ENCODE data around the gene CENPU. TPM values are rescaled to one million over a fixed set of nuclear protein-coding genes. Genes with fewer than 3 reads are reported as not detected.
"Not testable (repeated sequence)": the region's sequence is repeated elsewhere in the genome, so short reads cannot be mapped to it uniquely, and the experiment has no call there.

CENPU gene
- polyA plus RNA-seq, 1 donor from 2014 or later, result 13.0 TPM

- Histone ChIP-seq H3K9me3 (ENCODE audit: low read length) (no peaks in the 10 kb centered on the region), H3K27me3 (ENCODE audit: insufficient read depth, low read depth, low read length) (no peaks in the 10 kb centered on the region), H3K9ac (ENCODE audit: low read length) (no peak overlapping the region), H4K20me1 (ENCODE audit: insufficient read depth) (no peaks in the 10 kb centered on the region), H3K4me2 (ENCODE audit: low read length) (no peak overlapping the region), H3K36me3 (ENCODE audit: insufficient read depth, low read length) (no peaks in the 10 kb centered on the region), H2AFZ (ENCODE audit: low read depth, low read length) (no peak overlapping the region), H3K9me2 (ENCODE audit: insufficient read depth, low read length) (no peaks in the 10 kb centered on the region), H3F3A (ENCODE audit: insufficient read depth, low read length, poor library complexity, severe bottlenecking) (no peaks in the 10 kb centered on the region), H3K79me2 (replicated peaks; ENCODE audit: insufficient read depth, low read length) (no peaks in the 10 kb centered on the region), H3K4me3 (ENCODE audit: low read length) (no peak overlapping the region), H3K27ac (ENCODE audit: low read length) (no peak overlapping the region)
- TF ChIP-seq CTCF (IDR thresholded peaks at IDR 0.05; ENCODE audit: poor library complexity, severe bottlenecking) (no peak), REST (IDR thresholded peaks at IDR 0.05; ENCODE audit: borderline replicate concordance) (no peak), TAF1 (IDR thresholded peaks at IDR 0.05; ENCODE audit: low read depth) (no peak), RAD21 (conservative IDR thresholded peaks at IDR 0.05) (no peak), POLR2AphosphoS5 (IDR thresholded peaks at IDR 0.05) (no peak), SMC3 (conservative IDR thresholded peaks at IDR 0.05; ENCODE audit: poor library complexity) (no peak), EP300 (conservative IDR thresholded peaks at IDR 0.05; ENCODE audit: poor library complexity, severe bottlenecking) (no peak), MXI1 (conservative IDR thresholded peaks at IDR 0.05; ENCODE audit: poor library complexity, severe bottlenecking) (no peak), EZH2 (IDR thresholded peaks at IDR 0.05; ENCODE audit: borderline replicate concordance, insufficient read depth, low read length, poor library complexity, severe bottlenecking) (no peak)
Measured at GRCh38 chr4:184660978-184661377, 72.9 kb downstream of the CENPU start.

DNA sequence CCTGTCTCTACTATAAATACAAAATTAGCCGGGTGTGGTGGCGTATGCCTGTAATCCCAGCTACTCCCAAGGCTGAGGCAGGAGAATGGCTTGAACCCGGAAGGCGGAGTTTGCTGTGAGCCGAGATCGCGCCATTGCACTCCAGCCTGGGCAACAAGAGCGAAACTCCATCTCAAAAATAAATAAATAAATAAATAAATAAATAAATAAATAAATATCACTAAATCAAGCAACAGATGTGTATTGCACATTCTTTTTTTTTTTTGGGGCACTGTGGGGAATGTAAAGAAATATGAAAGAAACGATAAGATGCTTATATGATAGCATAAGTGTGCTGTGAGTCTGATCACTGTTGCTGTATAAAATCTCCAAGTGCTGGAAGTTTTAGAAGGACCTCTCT is 76.1 kb downstream of the CENPU start:
- H4K20me1 ChIP-seq (ENCODE audit: insufficient read depth); H3F3A ChIP-seq (ENCODE audit: insufficient read depth, low read length, poor library complexity, severe bottlenecking); H3K27ac ChIP-seq (ENCODE audit: low read length); H3K4me3 ChIP-seq (ENCODE audit: low read length); H3K9me2 ChIP-seq (ENCODE audit: insufficient read depth, low read length); H3K79me2 ChIP-seq (replicated peaks; ENCODE audit: insufficient read depth, low read length); H3K36me3 ChIP-seq (ENCODE audit: insufficient read depth, low read length); H2AFZ ChIP-seq (ENCODE audit: low read depth, low read length); H3K9me3 ChIP-seq (ENCODE audit: low read length); H3K27me3 ChIP-seq (ENCODE audit: insufficient read depth, low read depth, low read length); H3K9ac ChIP-seq (ENCODE audit: low read length); H3K4me2 ChIP-seq (ENCODE audit: low read length): not testable (repeated sequence)

DNA sequence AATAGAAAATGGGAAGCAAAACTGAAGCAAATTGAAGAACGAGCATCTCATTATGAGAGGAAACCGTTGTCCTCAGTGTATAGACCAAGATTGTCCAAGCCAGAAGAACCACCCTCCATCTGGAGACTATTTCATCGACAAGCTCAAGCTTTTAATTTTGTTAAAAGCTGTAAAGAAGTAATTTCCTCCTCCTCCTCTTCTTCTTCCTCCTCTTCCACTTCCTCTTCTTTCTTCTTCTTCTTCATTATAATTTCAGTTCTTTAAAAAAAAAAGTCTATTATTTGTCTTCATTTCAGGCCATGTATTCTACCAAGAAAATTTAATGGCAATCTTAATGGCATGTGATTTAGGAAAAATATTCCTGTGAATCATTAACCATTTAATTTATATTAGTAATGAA is 76.8 kb downstream of the CENPU start:
- H4K20me1 ChIP-seq (ENCODE audit: insufficient read depth), result no peaks in the 10 kb centered on the region
- H3K4me2 ChIP-seq (ENCODE audit: low read length), result no peak overlapping the region
- no peak overlapping the region for H3K4me3 ChIP-seq (ENCODE audit: low read length)
- no peaks in the 10 kb centered on the region for H3K27me3 ChIP-seq (ENCODE audit: insufficient read depth, low read depth, low read length)
- no peak overlapping the region for H2AFZ ChIP-seq (ENCODE audit: low read depth, low read length)
- no peaks in the 10 kb centered on the region for H3K36me3 ChIP-seq (ENCODE audit: insufficient read depth, low read length)
- H3K9ac ChIP-seq (ENCODE audit: low read length), result no peak overlapping the region
- H3K27ac ChIP-seq (ENCODE audit: low read length), result no peak overlapping the region
- H3K9me2 ChIP-seq (ENCODE audit: insufficient read depth, low read length), result no peaks in the 10 kb centered on the region
- TF ChIP-seq EP300 (conservative IDR thresholded peaks at IDR 0.05; ENCODE audit: poor library complexity, severe bottlenecking), result no peak
- TF ChIP-seq MXI1 (conservative IDR thresholded peaks at IDR 0.05; ENCODE audit: poor library complexity, severe bottlenecking), result no peak
- no peak for TF ChIP-seq POLR2AphosphoS5 (IDR thresholded peaks at IDR 0.05)
- no peak for TF ChIP-seq REST (IDR thresholded peaks at IDR 0.05; ENCODE audit: borderline replicate concordance)
- TF ChIP-seq EZH2 (IDR thresholded peaks at IDR 0.05; ENCODE audit: borderline replicate concordance, insufficient read depth, low read length, poor library complexity, severe bottlenecking), result no peak
- no peak for TF ChIP-seq CTCF (IDR thresholded peaks at IDR 0.05; ENCODE audit: poor library complexity, severe bottlenecking)
- no peaks in the 10 kb centered on the region for H3K79me2 ChIP-seq (replicated peaks; ENCODE audit: insufficient read depth, low read length)
- no peaks in the 10 kb centered on the region for H3K9me3 ChIP-seq (ENCODE audit: low read length)
- H3F3A ChIP-seq (ENCODE audit: insufficient read depth, low read length, poor library complexity, severe bottlenecking), result no peaks in the 10 kb centered on the region
